ENCODE results near the gene GINM1.
A peak's percentile ranks its signal among the peaks of the same experiment; 100 is the strongest.

Gene GINM1

GRCh38 chr6:149565527-149566409 is at the start of gene GINM1:
Gene GINM1 (plus strand): TSS chr6:149566375. CDS start chr6:149566415, 40 bp downstream.
- H3K36me3 Mint-ChIP-seq (ENCODE audit: low read depth): no peaks in the 10 kb centered on the region
- H3K4me3 Mint-ChIP-seq: peak within 1 kb of the TSS; percentile 92 to 95 (median 94)
- peak; percentile 64 to 75 (median 69) for TF ChIP-seq CTCF (IDR thresholded peaks at IDR 0.05; ENCODE audit: unreplicated experiment in 3 of 3)
- H3K27me3 Mint-ChIP-seq (ENCODE audit: low read depth): peaks cover 8% of the 10 kb centered on the region
- H3K4me1 Mint-ChIP-seq: peaks cover 14% of the 10 kb centered on the region
- H3K27ac Mint-ChIP-seq: peak within 1 kb of the TSS; percentile 41 to 85 (median 85)
- H3K9me3 Mint-ChIP-seq: no peaks in the 10 kb centered on the region

GRCh38 chr6:149529650-149530049 is 36.5 kb upstream of the GINM1 start:
- Mint-ChIP-seq H3K27ac (no peak overlapping the region), H3K4me1 (no peaks in the 10 kb centered on the region), H3K9me3 (no peaks in the 10 kb centered on the region), H3K4me3 (no peak overlapping the region), H3K27me3 (ENCODE audit: low read depth) (no peaks in the 10 kb centered on the region), H3K36me3 (ENCODE audit: low read depth) (peaks cover 53% of the 10 kb centered on the region)
- TF ChIP-seq CTCF (IDR thresholded peaks at IDR 0.05; ENCODE audit: unreplicated experiment in 3 of 3): no peak

GRCh38 chr6:149534742-149535141 is 31.4 kb upstream of the GINM1 start:
- no peak overlapping the region for H3K4me3 Mint-ChIP-seq
- no peak overlapping the region for H3K27ac Mint-ChIP-seq
- peaks cover 61% of the 10 kb centered on the region for H3K36me3 Mint-ChIP-seq (ENCODE audit: low read depth)
- H3K9me3 Mint-ChIP-seq: no peaks in the 10 kb centered on the region
- no peak for TF ChIP-seq CTCF (IDR thresholded peaks at IDR 0.05; ENCODE audit: unreplicated experiment in 3 of 3)
- no peaks in the 10 kb centered on the region for H3K27me3 Mint-ChIP-seq (ENCODE audit: low read depth)
- H3K4me1 Mint-ChIP-seq: no peaks in the 10 kb centered on the region

- H3K4me1 Mint-ChIP-seq: peaks cover 35% of the 10 kb centered on the region
- H3K9me3 Mint-ChIP-seq: no peaks in the 10 kb centered on the region
- H3K36me3 Mint-ChIP-seq (ENCODE audit: low read depth): peaks cover 34% of the 10 kb centered on the region
- H3K27me3 Mint-ChIP-seq (ENCODE audit: low read depth): no peaks in the 10 kb centered on the region
- H3K27ac Mint-ChIP-seq: no peak overlapping the region
- H3K4me3 Mint-ChIP-seq: no peak overlapping the region
- no peak for TF ChIP-seq CTCF (IDR thresholded peaks at IDR 0.05; ENCODE audit: unreplicated experiment in 3 of 3)
These were observed 25.0 kb upstream of the GINM1 start for GRCh38 chr6:149541139-149541538.

GRCh38 chr6:149544646-149545257 is 21.4 kb upstream of the GINM1 start:
- H3K4me1 Mint-ChIP-seq: peaks cover 40% of the 10 kb centered on the region
- peaks cover 1% of the 10 kb centered on the region for H3K27me3 Mint-ChIP-seq (ENCODE audit: low read depth)
- H3K9me3 Mint-ChIP-seq: no peaks in the 10 kb centered on the region
- H3K27ac Mint-ChIP-seq: peak overlapping the region; percentile 92 to 99 (median 98)
- H3K4me3 Mint-ChIP-seq: peak overlapping the region; percentile 95 to 99 (median 98)
- peaks cover 9% of the 10 kb centered on the region for H3K36me3 Mint-ChIP-seq (ENCODE audit: low read depth)
- no peak for TF ChIP-seq CTCF (IDR thresholded peaks at IDR 0.05; ENCODE audit: unreplicated experiment in 3 of 3)
